ENCODE results near the gene PRSS50.

GRCh38 chr3:46715507-46716175 is 2.0 kb downstream of the PRSS50 start:
- TF ChIP-seq CTCF (IDR thresholded peaks at IDR 0.05; ENCODE audit: low read depth, low read length, poor library complexity, severe bottlenecking) (no peak), EZH2phosphoT487 (IDR thresholded peaks at IDR 0.05; ENCODE audit: borderline replicate concordance, low read length) (no peak)
